Renal cortical epithelial cell (primary cell): ENCODE measurements around the gene PARM1. TPM values are rescaled to one million over a fixed set of nuclear protein-coding genes. Genes with fewer than 3 reads are reported as not detected.

ENCODE experiments used
- DNase-seq: peaks from one replicate; pipeline ENCODE4 v3.0.0-alpha.2; 2011; ENCODE audit warnings: low read depth
- total RNA-seq: library from RNA; depleted of rRNA; stranded (reverse); fragments of >200 nt; gene quantifications from 2 replicates; pipeline ENCODE4 v1.2.3, GENCODE V29; 2014

PARM1 gene
- total RNA-seq, 1 donor from 2014 or later = 0.05 TPM

- DNase-seq = peak; percentile 22
These were observed 9.5 kb downstream of the PARM1 start for GRCh38 chr4:74942251-74942917.

- no peak for DNase-seq
These were observed 10.0 kb downstream of the PARM1 start for GRCh38 chr4:74942918-74943253.

- no peak for DNase-seq
These were observed 11.5 kb downstream of the PARM1 start for GRCh38 chr4:74944354-74944793.

GRCh38 chr4:74946196-74946595, 13.3 kb downstream of the PARM1 start:
- no peak for DNase-seq

- DNase-seq = no peak
These were observed 14.9 kb downstream of the PARM1 start for GRCh38 chr4:74947798-74948197.

GRCh38 chr4:74948236-74948635, 15.3 kb downstream of the PARM1 start:
- DNase-seq = peak; percentile 69

- DNase-seq = no peak
These were observed 17.3 kb downstream of the PARM1 start for GRCh38 chr4:74950200-74950599.

GRCh38 chr4:74950882-74951281, 18.0 kb downstream of the PARM1 start:
- DNase-seq = no peak

- DNase-seq = no peak
These were observed 20.7 kb downstream of the PARM1 start for GRCh38 chr4:74953647-74954046.

GRCh38 chr4:74958881-74959280, 26.0 kb downstream of the PARM1 start:
- no peak for DNase-seq

- DNase-seq = no peak
These were observed 28.3 kb downstream of the PARM1 start for GRCh38 chr4:74961230-74961629.

- DNase-seq = no peak
These were observed 29.7 kb downstream of the PARM1 start for GRCh38 chr4:74962584-74962983.

GRCh38 chr4:74964311-74964710, 31.4 kb downstream of the PARM1 start:
- DNase-seq = no peak

GRCh38 chr4:74967324-74967723, 34.4 kb downstream of the PARM1 start:
- no peak for DNase-seq

- DNase-seq = no peak
These were observed 35.7 kb downstream of the PARM1 start for GRCh38 chr4:74968456-74969164.

- DNase-seq = no peak
These were observed 36.9 kb downstream of the PARM1 start for GRCh38 chr4:74969507-74970474.

GRCh38 chr4:74970577-74970976, 37.7 kb downstream of the PARM1 start:
- DNase-seq = no peak

GRCh38 chr4:74971862-74972261, 38.9 kb downstream of the PARM1 start:
- DNase-seq = no peak

- no peak for DNase-seq
These were observed 42.2 kb downstream of the PARM1 start for GRCh38 chr4:74975082-74975481.

- DNase-seq = no peak
These were observed 43.2 kb downstream of the PARM1 start for GRCh38 chr4:74975848-74976824.

- DNase-seq = no peak
These were observed 49.8 kb downstream of the PARM1 start for GRCh38 chr4:74982546-74983252.
